ENCODE data around the gene HPSE2.
A peak's percentile ranks its signal among the peaks of the same experiment; 100 is the strongest.

The HPSE2 gene

DNA sequence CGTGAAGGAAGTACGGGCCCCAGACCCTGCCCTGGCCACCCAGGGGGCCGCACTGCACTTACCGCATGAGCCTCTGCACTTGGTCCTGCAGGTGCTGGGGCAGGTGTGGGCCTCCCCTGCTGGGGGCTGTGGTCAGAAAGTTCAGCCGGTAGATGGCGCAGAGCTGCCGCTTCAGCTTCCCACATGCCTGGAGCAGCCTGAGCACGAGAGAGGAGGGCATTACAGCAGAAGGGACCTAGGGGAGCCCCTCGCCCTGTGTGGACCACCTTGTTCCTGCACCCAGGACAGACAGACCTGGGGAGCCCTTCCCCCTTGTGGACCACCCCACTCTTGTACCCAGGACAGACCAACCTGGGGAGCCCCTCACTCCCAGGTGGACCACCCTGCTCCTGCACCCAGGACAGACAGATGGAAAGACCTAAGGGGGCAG, 811.9 kb downstream of the HPSE2 start:
- peak; percentile 68 for DNase-seq

GRCh38 chr10:98422182-98422581, 813.5 kb downstream of the HPSE2 start:
- no peak for DNase-seq

DNA sequence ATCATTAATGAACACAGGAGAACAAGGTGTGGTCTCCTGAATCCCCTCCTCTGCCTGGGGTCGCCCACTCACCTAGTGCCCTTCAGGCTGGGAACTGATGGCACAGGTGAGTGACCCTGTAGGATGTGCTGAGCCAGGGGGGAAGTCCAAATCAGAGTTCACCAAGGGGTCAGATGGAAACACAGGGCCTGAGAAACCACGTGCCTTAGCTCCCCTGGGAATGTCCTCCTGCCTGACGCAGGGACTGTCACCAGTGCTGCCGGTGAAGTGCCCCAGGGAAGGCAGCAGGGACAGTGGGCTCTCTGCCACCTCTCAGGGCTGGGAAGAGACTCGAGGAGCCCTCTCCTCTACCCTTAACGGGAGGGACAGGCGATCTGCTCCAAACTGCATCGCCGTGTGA, 814.9 kb downstream of the HPSE2 start:
- DNase-seq, result no peak

GRCh38 chr10:98419469-98420261, 816.0 kb downstream of the HPSE2 start:
- no peak for DNase-seq

DNA sequence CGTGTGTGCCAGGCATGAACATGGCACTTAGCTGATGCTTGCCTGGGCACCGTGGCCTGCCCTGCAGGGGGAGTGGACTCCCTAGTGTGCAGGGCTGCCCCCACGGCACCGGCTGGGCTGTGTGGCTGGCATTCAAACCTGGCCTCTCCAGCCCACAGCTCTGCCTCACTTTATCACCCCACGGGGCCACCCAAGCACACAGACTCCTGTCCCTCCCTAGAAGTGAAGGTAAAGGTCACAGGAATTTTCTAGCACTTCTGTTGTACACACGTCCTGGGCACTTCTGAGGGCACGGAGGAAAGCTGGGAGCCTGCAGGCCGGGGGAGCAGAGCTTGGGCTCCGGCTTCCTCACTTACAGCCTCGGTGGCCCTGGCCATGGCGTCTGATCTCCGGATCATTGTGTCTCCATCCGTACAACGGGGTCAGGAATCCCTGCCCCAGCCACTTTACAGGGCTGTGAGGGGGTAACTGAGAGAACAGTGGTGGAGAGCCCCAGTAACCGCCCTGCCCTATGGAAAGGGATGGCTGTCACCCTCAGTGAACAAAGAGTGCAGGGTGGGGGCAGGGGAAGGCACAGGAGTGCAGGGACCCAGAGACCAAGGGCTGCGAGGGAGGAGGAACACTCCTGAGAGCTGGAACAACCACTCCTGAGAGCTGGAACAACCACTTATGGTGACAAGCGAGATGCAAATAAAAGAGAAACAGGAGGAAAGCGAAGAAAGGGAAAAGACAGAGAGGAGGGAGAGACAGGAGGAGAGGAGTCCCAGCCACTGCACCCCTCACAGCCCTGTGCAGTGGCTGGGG, 816.8 kb downstream of the HPSE2 start:
- no peak for DNase-seq

- no peak for DNase-seq
These were observed 817.5 kb downstream of the HPSE2 start for GRCh38 chr10:98417973-98418664.

DNA sequence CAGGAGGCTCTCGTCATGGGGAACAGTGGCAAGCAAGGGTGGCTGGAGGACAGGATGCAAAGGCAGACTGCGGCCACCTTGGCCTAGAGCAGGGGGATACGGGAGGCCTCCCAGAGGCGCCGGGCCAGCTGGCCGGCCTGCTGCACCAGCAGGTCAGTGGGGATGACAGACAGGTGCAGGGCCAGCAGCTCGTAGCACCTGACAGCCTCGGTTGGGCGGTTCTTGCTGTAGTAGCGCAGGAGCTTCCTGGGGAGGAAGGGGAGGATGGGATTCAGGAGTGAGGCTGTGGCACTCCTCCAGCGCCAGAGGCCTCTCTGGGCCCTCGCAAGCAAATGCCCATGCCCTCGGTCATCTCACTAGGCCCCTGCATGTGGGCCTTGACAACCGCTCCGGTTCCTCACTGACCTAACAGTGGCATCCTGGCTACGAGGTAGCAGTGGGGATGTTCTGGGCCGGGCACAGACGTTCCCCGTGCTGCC, 818.1 kb downstream of the HPSE2 start:
- DNase-seq, result no peak

DNA sequence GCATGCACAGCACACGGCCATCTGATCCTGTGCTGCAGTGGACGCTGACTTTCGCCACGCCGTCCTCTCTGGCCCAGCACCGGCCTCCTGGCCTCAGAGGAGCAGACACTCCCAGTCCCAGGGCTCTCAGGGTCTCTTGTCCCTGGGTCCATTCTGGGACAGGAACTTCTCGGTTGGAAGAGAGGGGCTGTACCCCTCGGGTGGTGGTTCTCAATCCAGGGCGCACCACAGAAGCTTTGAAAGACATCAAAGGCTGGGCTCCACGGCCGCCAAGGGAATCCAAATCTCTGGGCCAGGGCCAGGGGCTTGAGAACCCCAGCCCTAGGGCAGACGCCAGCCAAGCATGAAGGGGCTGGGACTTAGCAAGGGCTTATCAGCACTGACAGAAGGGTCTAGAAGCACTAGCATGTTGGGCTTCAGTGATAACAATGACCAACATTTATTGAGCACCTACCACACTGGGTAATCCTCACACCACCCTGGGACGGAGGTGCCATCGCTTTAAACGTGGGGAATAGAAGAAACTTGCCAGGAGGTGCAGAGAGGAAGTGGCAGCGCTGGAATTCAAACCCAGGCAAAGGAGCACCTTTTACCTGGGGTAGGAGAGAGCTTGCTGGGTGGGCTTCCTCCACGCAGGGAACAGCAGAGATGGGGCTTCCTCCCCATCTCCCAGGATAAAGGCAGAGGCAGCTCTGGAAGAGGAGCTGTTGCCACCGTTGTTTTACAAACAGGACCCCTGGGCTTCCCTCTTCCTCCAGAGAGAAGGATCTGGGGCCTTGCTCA, 818.9 kb downstream of the HPSE2 start:
- no peak for DNase-seq

DNA sequence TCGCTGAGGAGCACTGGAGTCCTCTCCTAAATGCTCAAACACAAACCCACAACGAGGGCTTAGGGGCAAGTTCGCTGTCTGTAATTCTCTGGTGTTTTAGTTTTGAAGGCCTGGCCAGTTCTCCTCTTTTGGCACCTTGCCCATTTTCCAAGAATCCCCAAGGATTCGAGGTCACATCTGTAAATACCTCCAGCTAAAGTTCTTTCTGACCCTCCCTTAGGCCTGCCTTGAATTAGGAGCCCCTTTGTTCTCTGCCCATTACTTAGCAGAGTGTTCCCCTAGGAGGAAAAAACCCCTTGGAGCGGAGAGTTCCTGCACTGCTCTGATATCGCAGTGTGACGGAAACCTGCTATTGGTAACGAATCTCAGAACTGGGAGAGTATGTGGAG, 819.9 kb downstream of the HPSE2 start:
- peak; percentile 30 for DNase-seq

- peak; percentile 91 for DNase-seq
These were observed 820.5 kb downstream of the HPSE2 start, which contains the start of gene PYROXD2 for GRCh38 chr10:98414932-98415730. TSS of gene PYROXD2 (minus strand) at chr10:98415182. CDS start at chr10:98415135, 47 bp downstream.

DNA sequence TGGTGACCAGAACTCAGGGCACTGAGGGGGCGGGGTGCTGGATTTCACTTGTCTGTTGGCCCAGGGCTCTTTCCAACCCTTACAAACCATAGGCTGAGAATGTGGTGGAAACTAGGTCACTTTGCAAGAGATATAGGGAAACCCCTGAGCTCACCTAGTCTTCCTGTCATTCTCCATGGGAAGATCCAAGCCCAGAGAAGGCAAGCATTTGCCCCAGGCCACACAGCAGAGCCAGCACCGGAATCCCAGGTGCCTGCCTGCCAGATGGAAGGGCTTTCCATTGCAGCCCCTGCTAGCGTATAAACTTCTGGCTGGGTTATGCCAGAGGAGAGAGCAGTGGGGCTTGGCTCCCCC, 821.1 kb downstream of the HPSE2 start:
- DNase-seq, result no peak

DNA sequence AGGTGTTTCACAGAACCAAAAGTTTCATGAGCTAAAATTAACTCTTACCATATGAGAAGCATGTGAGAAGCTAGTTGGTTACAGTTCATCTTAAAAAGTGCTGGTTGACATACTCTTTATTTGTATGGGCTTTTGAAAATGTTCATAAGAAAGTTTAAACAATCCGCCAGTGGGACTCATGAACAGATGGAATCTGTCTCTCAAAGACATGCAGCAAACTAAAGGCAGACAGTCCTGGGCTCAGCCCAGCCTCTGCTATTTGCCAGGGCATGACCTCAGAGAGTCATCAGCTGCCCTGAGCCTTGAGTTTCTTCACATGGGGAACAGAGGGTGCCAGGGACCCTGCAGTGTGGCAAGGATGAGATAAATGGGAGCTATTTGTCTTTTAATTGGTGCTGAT, 823.9 kb downstream of the HPSE2 start:
- no peak for DNase-seq

DNA sequence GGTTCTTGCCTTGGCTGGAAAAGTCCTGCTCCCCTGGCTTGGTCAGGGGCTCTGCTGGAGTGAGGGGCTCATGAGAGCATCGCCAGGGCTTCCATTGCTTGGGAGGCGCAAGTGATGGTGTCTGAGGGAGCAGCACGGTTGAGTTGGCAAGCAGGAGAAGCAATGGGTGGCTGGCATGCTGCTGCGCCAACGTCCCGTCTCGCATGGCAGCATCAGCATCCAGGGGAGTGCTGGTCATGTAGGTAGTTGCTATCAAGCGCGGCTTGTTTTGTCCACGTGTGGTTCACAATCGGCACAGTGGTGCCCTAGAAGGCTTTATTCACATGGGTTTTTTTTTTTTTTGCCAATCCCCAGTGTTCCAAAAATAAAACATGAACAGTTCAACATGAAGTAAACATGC, 824.5 kb downstream of the HPSE2 start:
- no peak for DNase-seq

- DNase-seq, result no peak
These were observed 824.9 kb downstream of the HPSE2 start for GRCh38 chr10:98410759-98411158.

GRCh38 chr10:98410135-98410743, 825.4 kb downstream of the HPSE2 start:
- DNase-seq, result no peak

DNA sequence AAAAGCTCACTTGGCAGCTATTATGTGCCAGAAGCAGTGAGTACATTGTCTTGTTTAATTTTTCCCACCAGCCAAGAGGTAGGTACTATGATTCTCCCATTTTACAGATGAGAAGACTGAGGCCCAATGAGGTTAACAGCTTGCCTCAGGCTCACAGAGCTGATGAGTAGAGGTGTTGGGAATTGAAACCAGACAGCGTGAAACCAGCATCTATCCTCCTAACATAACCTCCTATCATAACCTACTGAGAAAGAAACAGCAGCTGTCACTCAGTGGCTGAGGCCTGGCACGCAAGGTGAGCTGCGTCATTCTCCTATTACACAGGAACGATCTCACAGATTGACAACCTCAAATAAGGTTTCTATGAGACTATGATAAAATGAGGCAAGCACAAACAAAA, 826.9 kb downstream of the HPSE2 start:
- DNase-seq, result no peak

GRCh38 chr10:98407744-98408241, 827.9 kb downstream of the HPSE2 start:
- DNase-seq, result no peak

All from NCI-H82 (cell line).